Peyer's patch (tissue), 4 donors: ENCODE data around the gene SORL1. TPM values are rescaled to one million over a fixed set of nuclear protein-coding genes. Genes with fewer than 3 reads are reported as not detected.

ENCODE experiments used
- DNase-seq, 3 donors: peaks; one replicate each; pipeline ENCODE4 v3.0.0-alpha.2; 2017 to 2019
- H3K27ac ChIP-seq, 4 donors: fragments of 200-600 bp; sonication (generic); one replicate each; pipeline ENCODE4 v1.5.1; 2016 to 2019
- H3K27me3 ChIP-seq, 2 donors: fragments of 200-600 bp; sonication (generic); one replicate each; pipeline ENCODE4 v1.5.1; 2019
- H3K36me3 ChIP-seq, 3 donors: fragments of 200-600 bp; sonication (generic); one replicate each; pipeline ENCODE4 v1.5.1; 2016 to 2019
- H3K4me1 ChIP-seq, 4 donors: fragments of 200-600 bp; sonication (generic); one replicate each; pipeline ENCODE4 v1.5.1; 2016 to 2019
- H3K4me3 ChIP-seq, 4 donors: fragments of 200-600 bp; sonication (generic); 1 replicate in 3 of 4; 2 replicates in 1 of 4; pipeline ENCODE4 v1.5.1; 2016 to 2019; ENCODE audit warnings: mild to moderate bottlenecking in 1 of 4
- H3K9me3 ChIP-seq, 4 donors: fragments of 200-600 bp; sonication (generic); one replicate each; pipeline ENCODE4 v1.5.1; 2016 to 2019; ENCODE audit warnings: mild to moderate bottlenecking in 1 of 4
- CTCF ChIP-seq, 6 experiments: fragments of 450-650 bp in 4 of 6; fragments of 200-600 bp in 2 of 6; sonication (generic) in 1 of 6; IDR thresholded peaks; one replicate each; pipeline ENCODE4 v1.5.1; 2017 to 2019; ENCODE audit warnings: antibody characterized with exemption in 6 of 6, mild to moderate bottlenecking in 3 of 6, moderate library complexity in 1 of 6
- POLR2A ChIP-seq, 2 donors: fragments of 450-650 bp; IDR thresholded peaks; one replicate each; pipeline ENCODE4 v1.5.1; 2017; ENCODE audit warnings: antibody characterized with exemption in 2 of 2, mild to moderate bottlenecking in 2 of 2, moderate library complexity in 2 of 2
- total RNA-seq, 4 donors: library from RNA; depleted of rRNA; stranded (reverse); fragments of >200 nt; gene quantifications; one replicate each; pipeline ENCODE4 v1.1.0, GENCODE V29; 2016

The SORL1 gene
- total RNA-seq, 4 donors from 2014 or later, result 52.0 to 282 (median 191) TPM

- TF ChIP-seq POLR2A (IDR thresholded peaks at IDR 0.05) (no peak), CTCF (IDR thresholded peaks at IDR 0.05) (no peak)
- peaks cover 0 to 61% (median 0%) of the 10 kb centered on the region in 3 donors for H3K36me3 ChIP-seq
Measured at GRCh38 chr11:121520243-121521144, 68.4 kb downstream of the SORL1 start.

GRCh38 chr11:121521145-121522042, 69.3 kb downstream of the SORL1 start:
- Histone ChIP-seq H3K36me3 (peaks cover 0 to 66% (median 0%) of the 10 kb centered on the region in 3 donors), H3K9me3 (peaks cover 0 to 4% (median 0%) of the 10 kb centered on the region in 4 donors), H3K27ac (no peak overlapping the region), H3K4me1 (no peaks in the 10 kb centered on the region), H3K27me3 (no peaks in the 10 kb centered on the region), H3K4me3 (no peak overlapping the region)
- no peak for DNase-seq
- TF ChIP-seq POLR2A (IDR thresholded peaks at IDR 0.05), result no peak
- no peak for TF ChIP-seq CTCF (IDR thresholded peaks at IDR 0.05)

More at GRCh38 chr11:121520243-121521144, 68.4 kb downstream of the SORL1 start:
- Histone ChIP-seq H3K4me3 (no peak overlapping the region), H3K27ac (no peak overlapping the region), H3K27me3 (no peaks in the 10 kb centered on the region), H3K4me1 (no peaks in the 10 kb centered on the region), H3K9me3 (peaks cover 0 to 1% (median 0%) of the 10 kb centered on the region in 4 donors)
- no peak for DNase-seq

- Histone ChIP-seq H3K27me3 (no peaks in the 10 kb centered on the region), H3K36me3 (peaks cover 0 to 59% (median 0%) of the 10 kb centered on the region in 3 donors), H3K4me3 (no peak overlapping the region), H3K9me3 (peaks cover 0 to 4% (median 0%) of the 10 kb centered on the region in 4 donors), H3K4me1 (no peaks in the 10 kb centered on the region), H3K27ac (no peak overlapping the region)
- TF ChIP-seq POLR2A (IDR thresholded peaks at IDR 0.05), result no peak
- TF ChIP-seq CTCF (IDR thresholded peaks at IDR 0.05), result no peak
- no peak for DNase-seq
Measured at GRCh38 chr11:121522043-121522941, 70.2 kb downstream of the SORL1 start.

- DNase-seq, result no peak
- no peak for TF ChIP-seq CTCF (IDR thresholded peaks at IDR 0.05)
- no peak for TF ChIP-seq POLR2A (IDR thresholded peaks at IDR 0.05)
- no peaks in the 10 kb centered on the region for H3K4me1 ChIP-seq
- H3K9me3 ChIP-seq, result peaks cover 0 to 4% (median 0%) of the 10 kb centered on the region in 4 donors
- no peaks in the 10 kb centered on the region for H3K27me3 ChIP-seq
- no peak overlapping the region for H3K27ac ChIP-seq
- peaks cover 0 to 59% (median 0%) of the 10 kb centered on the region in 3 donors for H3K36me3 ChIP-seq
- H3K4me3 ChIP-seq, result no peak overlapping the region
Measured at GRCh38 chr11:121523581-121524232, 71.6 kb downstream of the SORL1 start.
